GM18508 (cell line): ENCODE results near the gene SUPT5H.

Experiments
- ATAC-seq: cut with Tn5 transposase; IDR thresholded peaks from one replicate; pipeline ENCODE4 v1.9.1; 2021; ENCODE audit warnings: moderate number of reproducible peaks; ENCODE audit not compliant: insufficient read depth, unreplicated experiment

The SUPT5H gene

GRCh38 chr19:39514840-39515550 is 69.6 kb downstream of the SUPT5H start, which contains the start of gene SELENOV:
Gene SELENOV (plus strand): TSS chr19:39515139. CDS start chr19:39515213, 74 bp downstream.
- no peak for ATAC-seq

DNA sequence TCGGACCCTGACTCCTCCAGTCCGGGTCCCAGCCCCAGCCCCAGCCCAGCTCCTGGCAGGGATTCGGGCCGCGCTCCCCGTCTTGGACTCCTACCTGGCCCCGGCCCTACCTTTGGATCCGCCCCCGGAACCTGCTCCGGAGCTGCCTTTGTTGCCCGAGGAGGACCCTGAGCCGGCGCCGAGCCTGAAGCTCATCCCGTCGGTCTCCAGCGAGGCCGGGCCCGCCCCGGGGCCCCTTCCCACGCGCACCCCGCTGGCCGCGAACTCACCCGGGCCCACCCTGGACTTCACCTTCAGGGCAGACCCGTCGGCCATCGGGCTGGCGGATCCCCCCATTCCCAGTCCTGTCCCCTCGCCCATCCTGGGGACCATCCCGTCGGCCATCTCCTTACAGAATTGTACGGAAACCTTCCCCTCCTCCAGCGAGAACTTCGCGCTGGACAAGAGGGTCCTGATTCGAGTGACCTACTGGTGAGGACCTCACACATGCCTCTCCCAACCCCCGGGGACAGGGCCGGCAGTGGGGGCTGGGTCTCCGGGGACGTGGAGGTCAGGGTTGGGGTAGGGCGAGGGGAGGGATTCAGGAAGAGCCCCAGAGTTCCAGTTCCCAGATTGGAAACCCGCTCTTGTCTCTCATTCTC is 70.3 kb downstream of the SUPT5H start:
- no peak for ATAC-seq

DNA sequence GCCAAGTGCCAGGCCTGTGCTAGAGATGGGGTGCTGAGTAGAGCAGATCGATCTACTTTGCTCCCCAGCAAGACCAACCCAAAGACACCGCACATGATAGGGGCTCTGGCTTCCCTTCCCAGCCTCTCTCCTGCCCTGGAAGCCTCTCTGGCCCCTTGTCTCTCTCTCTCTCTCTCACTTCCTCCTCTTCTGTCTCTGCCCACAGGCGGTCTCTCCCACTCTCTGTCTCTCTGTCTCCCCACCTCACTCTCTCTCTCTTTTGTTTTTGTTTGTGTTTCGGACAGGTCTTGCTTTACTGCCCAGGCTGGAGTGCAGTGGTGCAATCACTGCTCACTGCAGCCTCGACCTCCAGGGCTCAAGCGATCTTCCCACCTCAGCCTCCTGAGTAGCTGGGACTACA is 70.9 kb downstream of the SUPT5H start:
- no peak for ATAC-seq

GRCh38 chr19:39517432-39517831 is 72.0 kb downstream of the SUPT5H start:
- no peak for ATAC-seq

DNA sequence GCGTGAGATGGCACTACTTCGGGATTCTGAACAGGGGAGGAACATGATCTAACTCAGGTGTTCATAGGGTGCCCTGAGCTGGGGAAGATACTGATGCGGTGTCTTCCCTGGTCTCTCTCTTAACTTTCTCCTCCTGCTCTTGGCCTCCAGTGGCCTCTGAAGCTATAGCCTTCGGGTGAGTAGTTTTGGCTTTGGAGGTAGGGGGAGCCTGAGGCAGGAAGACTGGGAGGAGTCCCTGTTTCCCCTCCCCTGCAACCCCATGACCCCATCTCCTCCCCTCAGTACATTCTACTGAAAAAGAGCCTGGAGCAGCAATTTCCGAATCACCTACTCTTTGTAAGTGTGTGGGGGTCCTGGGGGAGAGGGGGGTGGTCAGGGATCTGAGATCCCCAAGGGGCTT is 73.1 kb downstream of the SUPT5H start:
- no peak for ATAC-seq

GRCh38 chr19:39518975-39519374 is 73.6 kb downstream of the SUPT5H start:
- no peak for ATAC-seq

DNA sequence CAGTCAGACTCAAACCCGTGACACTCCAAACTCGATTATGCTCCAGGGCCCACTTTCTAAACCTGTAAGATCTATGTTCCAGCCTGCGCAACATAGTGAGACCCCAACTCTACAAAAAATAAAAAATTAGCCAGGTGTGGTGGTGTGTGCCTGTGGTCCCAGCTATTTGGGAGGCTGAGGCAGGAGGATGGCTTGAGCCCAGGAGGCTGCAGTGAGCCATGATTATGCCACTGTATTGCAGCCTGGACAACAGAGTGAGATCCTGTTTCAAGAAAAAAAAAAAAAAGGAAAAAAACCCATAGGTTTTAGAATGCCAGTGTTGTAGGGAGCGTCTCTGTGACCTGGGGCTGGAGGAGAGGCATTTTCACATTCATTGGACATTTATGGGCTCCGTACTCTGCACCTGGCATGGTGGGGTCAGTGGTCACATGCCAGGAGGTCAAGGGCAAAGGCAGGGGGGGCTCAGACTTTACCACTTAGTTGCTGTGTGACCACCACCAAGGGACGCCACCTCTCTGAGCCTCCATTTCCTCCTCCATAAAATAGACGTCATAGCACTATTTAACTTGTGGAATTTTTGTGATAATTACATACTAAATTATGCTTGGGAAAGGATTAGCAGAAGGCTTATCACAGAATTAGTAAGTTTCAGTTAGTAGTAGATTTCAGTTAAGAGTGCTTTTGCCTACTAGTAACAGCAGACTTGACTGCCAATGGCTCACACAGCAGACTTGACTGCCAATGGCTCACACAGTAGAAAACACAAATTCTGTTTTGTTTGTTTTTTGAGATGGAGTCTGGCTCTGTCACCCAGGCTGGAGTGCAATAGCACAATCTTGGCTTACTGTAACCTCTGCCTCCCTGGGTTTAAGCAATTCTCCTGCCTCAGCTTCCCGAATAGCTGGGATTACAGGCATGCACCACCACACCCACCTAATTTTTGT is 75.4 kb downstream of the SUPT5H start:
- ATAC-seq = no peak

DNA sequence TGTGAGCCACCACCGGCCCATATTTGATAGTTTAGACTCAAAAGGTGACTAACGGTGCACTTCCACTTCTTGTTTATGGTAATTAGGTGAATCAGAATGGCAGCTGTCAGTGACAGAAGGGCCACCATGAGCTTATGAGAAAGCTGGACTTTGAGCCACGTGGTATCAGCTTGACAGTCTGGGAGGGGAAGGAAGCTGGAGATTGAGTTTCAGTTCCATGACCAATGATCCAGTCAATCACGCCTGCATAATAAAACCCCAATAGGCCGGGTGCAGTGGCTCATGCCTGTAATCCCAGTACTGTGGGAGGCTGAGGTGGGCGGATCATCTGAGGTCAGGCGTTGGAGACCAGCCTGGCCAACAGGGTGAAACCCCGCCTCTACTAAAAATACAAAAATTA is 79.1 kb downstream of the SUPT5H start:
- ATAC-seq = no peak

- ATAC-seq = no peak
These were observed 79.8 kb downstream of the SUPT5H start for GRCh38 chr19:39525205-39525604.
